HG03103 (cell line): ENCODE results near the gene LMF2.
"Not testable (repeated sequence)": the region's sequence is repeated elsewhere in the genome, so short reads cannot be mapped to it uniquely, and the experiment has no call there.

Experiments
- ATAC-seq: cut with Tn5 transposase; IDR thresholded peaks from one replicate; pipeline ENCODE4 v1.9.1; 2021; ENCODE audit warnings: low read depth; ENCODE audit not compliant: unreplicated experiment

Gene LMF2

GRCh38 chr22:50536226-50536625 lies 28.7 kb upstream of the LMF2 start:
- no peak for ATAC-seq

DNA sequence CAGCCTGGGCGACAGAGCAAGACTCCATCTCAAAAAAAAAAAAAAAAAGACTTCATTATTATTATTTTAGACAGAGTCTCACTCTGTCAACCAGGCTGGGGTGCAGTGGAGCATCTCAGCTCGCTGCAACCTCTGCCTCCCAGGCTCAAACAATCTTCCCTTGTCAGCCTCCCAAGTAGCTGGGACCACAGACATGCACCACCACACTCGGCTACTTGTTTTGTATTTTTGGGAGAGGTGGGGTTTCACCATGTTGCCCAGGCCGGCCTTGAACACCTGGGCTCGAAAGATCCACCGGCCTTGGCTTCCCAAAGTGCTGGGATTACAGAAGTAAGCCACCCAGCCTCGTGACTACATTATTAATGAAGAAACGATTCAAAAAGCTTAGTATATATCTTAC lies 27.6 kb upstream of the LMF2 start:
- ATAC-seq = no peak

DNA sequence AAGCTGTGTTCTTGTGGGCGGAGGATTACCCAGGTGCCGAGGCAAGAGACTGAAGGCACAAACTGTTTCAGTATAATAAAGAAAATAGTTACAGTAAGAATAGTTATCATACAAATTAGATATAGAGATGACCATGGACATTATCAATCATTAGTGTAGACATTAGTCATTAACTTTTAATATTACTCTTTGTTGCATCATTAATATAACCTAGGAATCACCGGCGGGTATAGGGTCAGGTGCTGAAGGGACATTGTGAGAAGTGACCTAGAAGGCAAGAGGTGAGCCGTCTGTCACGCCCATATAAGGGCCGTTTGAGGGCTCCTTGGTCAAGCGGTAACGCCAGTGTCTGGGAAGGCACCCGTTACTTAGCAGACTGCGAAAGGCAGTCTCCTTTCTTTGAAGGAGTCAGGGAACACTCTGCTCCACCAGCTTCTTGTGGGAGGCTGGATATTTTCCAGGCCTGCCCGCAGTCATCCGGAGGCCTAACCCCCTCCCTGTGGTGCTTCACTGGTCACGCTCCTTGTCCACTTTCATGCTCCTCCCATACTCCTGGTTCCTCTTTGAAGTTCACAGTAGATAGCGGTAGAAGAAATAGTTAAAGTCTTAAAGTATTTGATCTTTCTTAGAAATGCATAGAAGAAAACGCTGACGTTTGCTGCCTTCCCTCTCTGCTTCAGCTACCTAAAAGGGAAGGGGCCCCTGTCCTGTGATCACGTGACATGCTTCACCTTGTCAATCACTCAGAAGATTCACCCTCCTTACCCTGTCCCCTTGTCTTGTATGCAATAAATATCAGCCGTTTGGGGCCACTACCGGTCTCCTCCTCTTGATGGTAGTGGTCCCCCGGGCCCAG lies 26.6 kb upstream of the LMF2 start:
- ATAC-seq = not testable (repeated sequence)

- ATAC-seq = no peak
Measured at GRCh38 chr22:50532824-50533796, 25.6 kb upstream of the LMF2 start.

DNA sequence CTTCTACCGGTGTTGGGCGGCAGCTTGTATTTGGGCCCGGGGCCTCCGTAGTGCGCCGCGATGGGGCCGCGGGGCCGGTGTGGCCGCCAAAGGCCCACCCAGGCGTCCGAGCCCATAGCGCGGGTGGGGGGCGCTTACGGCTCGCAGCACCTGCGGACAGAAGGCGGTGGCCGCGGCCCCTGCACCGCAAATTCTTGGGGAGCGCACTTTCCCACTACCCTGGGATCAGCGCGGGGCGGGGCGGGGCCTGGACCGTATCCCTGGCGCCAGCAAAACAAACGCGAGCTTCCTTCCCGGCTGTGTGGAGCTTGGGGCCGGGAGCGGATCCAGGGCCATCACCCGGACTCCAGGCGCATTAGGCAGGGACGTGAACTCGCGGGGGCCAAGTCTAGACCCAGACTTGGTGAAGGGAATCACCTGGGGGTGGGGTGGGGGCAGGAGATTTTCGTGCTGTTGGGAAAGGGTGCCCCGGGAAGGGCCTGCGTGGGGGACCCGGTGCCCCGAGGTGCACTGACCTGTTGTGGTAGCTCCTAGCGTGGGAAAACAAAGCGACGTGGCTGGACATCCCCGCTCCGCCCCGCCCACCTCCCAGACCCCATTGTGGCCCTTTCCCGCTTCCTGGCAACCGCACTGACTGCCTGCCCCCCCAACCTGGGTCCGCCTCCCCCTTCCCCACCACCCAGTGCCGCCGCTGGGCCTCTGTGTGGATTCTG lies 24.6 kb upstream of the LMF2 start:
- no peak for ATAC-seq

- no peak for ATAC-seq
Measured at GRCh38 chr22:50531546-50531961, 24.1 kb upstream of the LMF2 start.

DNA sequence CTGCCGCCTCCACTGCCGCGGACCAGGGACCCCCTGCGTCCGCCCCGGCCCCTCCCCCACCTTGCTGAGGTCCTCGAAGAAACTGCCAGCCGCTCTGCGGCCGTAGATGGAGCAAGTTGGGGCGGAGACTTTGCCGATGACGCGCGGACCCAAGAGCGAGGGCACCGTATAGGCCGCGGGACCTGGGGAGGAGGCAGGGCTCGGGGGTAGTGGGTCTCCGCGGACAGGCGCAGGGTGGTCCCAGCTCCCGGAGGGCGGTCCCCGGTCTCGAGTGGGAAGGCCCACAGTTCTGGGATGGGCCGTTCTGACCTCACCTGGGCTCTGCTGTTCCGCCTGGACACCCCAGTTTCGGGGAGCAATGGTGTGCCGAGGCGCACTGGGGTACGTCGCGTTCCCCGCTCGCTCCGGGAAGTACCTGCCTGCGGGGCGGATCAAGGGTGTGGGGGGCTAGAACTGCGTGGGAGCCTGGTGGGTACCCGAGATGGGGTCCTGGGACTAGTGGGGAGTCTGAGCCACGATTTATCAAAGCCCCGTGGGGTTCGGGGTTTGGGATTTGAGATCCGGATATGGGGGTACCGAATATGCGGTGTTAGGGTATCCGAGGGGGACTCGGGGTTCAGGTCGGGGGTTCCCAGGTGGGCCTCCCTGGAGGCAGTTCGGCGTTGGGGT lies 23.5 kb upstream of the LMF2 start:
- ATAC-seq = no peak

DNA sequence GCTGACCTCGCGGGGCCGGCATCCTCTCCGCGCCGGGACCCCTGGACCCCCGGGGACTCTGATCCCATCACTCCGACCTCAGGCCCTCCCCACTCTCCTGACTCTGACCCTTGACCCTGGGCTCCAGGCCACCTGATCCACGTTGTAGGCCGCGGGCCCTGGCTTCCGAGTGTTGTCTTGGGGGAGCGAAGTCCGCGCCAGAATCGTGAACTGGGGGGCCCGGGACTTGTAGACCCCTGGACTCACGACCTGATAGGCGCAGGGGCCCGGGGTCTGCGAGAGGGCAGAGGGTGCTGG lies 23.0 kb upstream of the LMF2 start:
- ATAC-seq = no peak

- ATAC-seq = no peak
Measured at GRCh38 chr22:50529897-50530579, 22.5 kb upstream of the LMF2 start, which contains the start of gene TYMP. Gene TYMP (minus strand): TSS chr22:50530012. CDS start chr22:50529709, 303 bp downstream.

GRCh38 chr22:50529416-50529896 lies 22.0 kb upstream of the LMF2 start:
- no peak for ATAC-seq

DNA sequence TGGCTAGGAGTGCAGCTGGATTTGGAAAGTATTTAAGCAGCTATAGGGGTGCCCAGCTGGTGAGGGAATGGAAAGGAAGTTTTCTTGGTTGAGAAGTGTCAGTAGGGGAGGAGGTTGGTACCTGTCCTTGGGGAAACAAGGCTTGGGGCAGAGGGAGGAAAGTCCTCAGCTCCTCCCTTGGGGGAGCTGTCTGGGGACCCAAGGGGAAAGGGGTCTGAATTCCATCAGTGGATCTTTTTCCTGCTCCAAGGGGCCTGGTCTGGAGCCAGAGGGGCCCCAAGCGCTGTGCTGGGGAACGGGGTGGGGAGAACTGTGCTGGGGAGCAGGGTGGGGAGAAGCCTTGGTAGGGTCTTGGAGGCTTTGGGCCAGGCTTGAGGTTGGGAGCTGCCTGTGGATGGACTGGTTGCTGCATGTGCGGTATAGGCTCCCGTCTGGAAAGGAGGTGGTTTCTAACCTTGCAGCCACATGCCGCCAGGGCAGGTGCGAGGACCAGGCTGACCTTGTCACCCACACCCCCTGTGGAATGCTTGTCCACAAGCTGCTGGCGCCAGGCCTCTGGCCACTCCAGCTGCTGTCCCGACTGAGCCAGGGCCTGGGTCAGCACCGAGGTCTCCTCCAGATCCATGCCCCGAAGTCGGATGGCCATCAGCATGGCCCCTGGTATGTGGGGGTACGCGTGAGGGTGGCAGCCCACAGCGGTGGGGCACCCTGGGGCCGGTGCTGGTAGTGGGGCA lies 21.3 kb upstream of the LMF2 start:
- ATAC-seq = no peak

DNA sequence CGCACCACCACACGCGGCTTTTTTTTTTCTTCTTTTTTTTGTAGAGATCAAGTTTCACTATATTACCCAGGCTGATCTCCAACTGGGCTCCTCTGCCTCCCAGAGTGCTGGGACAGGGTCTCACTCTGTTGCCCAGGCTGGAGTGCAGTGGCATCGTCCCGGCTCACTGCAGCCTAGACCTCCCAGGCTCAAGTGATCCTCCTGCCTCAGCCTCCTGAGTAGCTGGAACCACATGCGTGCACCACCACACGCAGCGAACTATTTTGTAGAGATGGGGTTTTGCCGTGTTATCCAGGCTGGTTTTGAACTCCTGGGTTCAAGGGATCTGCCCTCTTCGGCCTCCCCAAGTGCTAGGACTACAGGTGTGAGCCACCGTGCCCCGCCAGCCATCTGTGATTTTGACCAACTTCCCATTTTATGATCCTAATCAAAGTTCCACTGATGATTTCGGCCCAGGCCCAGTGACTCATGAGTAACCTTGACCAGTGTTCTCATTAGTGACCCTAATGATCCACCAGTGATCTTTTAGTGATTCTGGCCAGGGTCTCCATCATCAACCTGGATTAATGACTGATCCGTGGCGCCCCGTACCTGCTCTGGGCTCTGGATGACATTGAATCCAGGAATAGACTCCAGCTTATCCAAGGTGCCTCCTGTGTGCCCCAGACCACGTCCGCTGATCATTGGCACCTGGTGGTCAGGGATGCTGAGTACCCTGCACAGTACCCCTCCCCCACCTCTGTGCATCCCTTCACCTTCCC lies 20.6 kb upstream of the LMF2 start:
- no peak for ATAC-seq

- no peak for ATAC-seq
Measured at GRCh38 chr22:50526834-50527801, 19.6 kb upstream of the LMF2 start.

- ATAC-seq = peak; percentile 28
Measured at GRCh38 chr22:50526108-50526833, 18.8 kb upstream of the LMF2 start.

DNA sequence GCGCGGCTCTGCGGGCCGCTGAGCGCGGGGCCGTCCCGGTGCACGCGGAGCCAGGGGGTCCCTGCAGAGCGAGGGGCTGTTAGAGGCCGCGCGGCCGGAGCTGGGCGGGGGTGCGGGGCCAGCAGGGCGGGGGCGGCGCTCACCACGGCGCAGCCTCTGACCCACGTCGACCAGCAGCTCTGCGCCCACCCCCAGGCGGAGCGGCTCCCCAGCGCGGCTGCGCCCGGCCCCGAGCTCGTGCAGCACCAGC lies 18.3 kb upstream of the LMF2 start:
- no peak for ATAC-seq

- ATAC-seq = peak; percentile 33
Measured at GRCh38 chr22:50525104-50525857, 17.8 kb upstream of the LMF2 start, which contains the start of gene SCO2. Gene SCO2 (minus strand): TSS chr22:50525598. CDS start chr22:50524411, 1,187 bp downstream.
